HepG2 (cell line): Measurements from ENCODE around the gene MXD1. TPM values are rescaled to one million over a fixed set of nuclear protein-coding genes. Genes with fewer than 3 reads are reported as not detected.
A peak's percentile ranks its signal among the peaks of the same experiment; 100 is the strongest.

ENCODE experiments used
- KDM5B ChIP-seq: sonication (generic); formaldehyde crosslinking; IDR thresholded peaks from 2 replicates; pipeline ENCODE4 v1.4.0; 2020; ENCODE audit warnings: missing genetic modification reagents, mild to moderate bottlenecking, borderline replicate concordance
- PPARG ChIP-seq: conservative IDR thresholded peaks from 2 replicates; pipeline ENCODE4 v1.6.1; 2016; ENCODE audit warnings: missing biosample characterization, missing genetic modification reagents
- PRDM15 ChIP-seq: sonication (generic); formaldehyde crosslinking; IDR thresholded peaks from 2 replicates; pipeline ENCODE4 v1.4.0; 2020; ENCODE audit warnings: missing genetic modification reagents
- PRDM4 ChIP-seq: sonication (generic); formaldehyde crosslinking; IDR thresholded peaks from 2 replicates; pipeline ENCODE4 v1.9.0; 2021; ENCODE audit warnings: missing genetic modification reagents, borderline replicate concordance
- RBAK ChIP-seq: sonication (generic); formaldehyde crosslinking; IDR thresholded peaks from 2 replicates; pipeline ENCODE4 v1.5.1; 2020; ENCODE audit warnings: mild to moderate bottlenecking, missing genetic modification reagents
- ZNF12 ChIP-seq: sonication (generic); formaldehyde crosslinking; IDR thresholded peaks from 2 replicates; pipeline ENCODE4 v1.5.0; 2020; ENCODE audit warnings: missing genetic modification reagents
- ZNF431 ChIP-seq: sonication (generic); formaldehyde crosslinking; IDR thresholded peaks from 2 replicates; pipeline ENCODE4 v1.9.0; 2022; ENCODE audit warnings: missing genetic modification reagents, low read depth, mild to moderate bottlenecking, borderline replicate concordance
- ZNF761 ChIP-seq: sonication (generic); formaldehyde crosslinking; conservative IDR thresholded peaks from 2 replicates; pipeline ENCODE4 v1.4.0; 2020; ENCODE audit warnings: mild to moderate bottlenecking, missing genetic modification reagents
- polyA plus RNA-seq, 8 experiments: library from polyadenylated mRNA; depleted of rRNA in 3 of 8; stranded (reverse) in 7 of 8; unstranded in 1 of 8; fragments of >200 nt; fragmentation: Illumina TruSeq in 4 of 8; extraction: Trizol in 4 of 8; gene quantifications; 2 replicates each; pipeline versions ENCODE4 v1.2.1 to v1.2.3, GENCODE V29; 2011 to 2016; ENCODE audit warnings: low read depth in 4 of 8, missing spikeins in 1 of 8, mixed read lengths in 1 of 8; ENCODE audit not compliant: insufficient read depth in 1 of 8
- total RNA-seq, 5 experiments: library from RNA; depleted of rRNA; stranded (reverse); fragments of >200 nt; fragmentation: Illumina TruSeq; extraction: Trizol; gene quantifications; 2 replicates each; pipeline ENCODE4 v1.2.3, GENCODE V29; 2016; ENCODE audit warnings: low read depth in 1 of 5
- TF ChIP-seq, protein P1 (sequence below): IDR thresholded peaks from 2 replicates; pipeline ENCODE4 v1.6.1; 2016; ENCODE audit warnings: low read depth, control low read depth
- TF ChIP-seq, protein P2 (sequence below): sonication (generic); formaldehyde crosslinking; conservative IDR thresholded peaks from 2 replicates; pipeline ENCODE4 v1.8.0; 2022; ENCODE audit warnings: mild to moderate bottlenecking, moderate library complexity, missing genetic modification reagents
- TF ChIP-seq, protein P3 (sequence below): sonication (generic); IDR thresholded peaks from 2 replicates; pipeline ENCODE4 v1.6.1; 2016; ENCODE audit warnings: low read depth, borderline replicate concordance
- TF ChIP-seq, protein P4 (sequence below), 2 experiments: IDR thresholded peaks; 2 replicates each; pipeline ENCODE4 v1.6.1; 2011 to 2012; ENCODE audit warnings: low read length in 2 of 2, borderline replicate concordance in 1 of 2, low read depth in 1 of 2, mild to moderate bottlenecking in 1 of 2, moderate library complexity in 1 of 2

The MXD1 gene
- total and polyA plus RNA-seq, 2 of the 13 experiments (the other 11 are each of a cell fraction or from before 2014, with no cell fraction given), result 6.4 to 14.9 TPM

- TF ChIP-seq, protein P1, sequence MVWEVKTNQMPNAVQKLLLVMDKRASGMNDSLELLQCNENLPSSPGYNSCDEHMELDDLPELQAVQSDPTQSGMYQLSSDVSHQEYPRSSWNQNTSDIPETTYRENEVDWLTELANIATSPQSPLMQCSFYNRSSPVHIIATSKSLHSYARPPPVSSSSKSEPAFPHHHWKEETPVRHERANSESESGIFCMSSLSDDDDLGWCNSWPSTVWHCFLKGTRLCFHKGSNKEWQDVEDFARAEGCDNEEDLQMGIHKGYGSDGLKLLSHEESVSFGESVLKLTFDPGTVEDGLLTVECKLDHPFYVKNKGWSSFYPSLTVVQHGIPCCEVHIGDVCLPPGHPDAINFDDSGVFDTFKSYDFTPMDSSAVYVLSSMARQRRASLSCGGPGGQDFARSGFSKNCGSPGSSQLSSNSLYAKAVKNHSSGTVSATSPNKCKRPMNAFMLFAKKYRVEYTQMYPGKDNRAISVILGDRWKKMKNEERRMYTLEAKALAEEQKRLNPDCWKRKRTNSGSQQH (CRISPR knock-in tag), result no peak
- TF ChIP-seq, protein P2, sequence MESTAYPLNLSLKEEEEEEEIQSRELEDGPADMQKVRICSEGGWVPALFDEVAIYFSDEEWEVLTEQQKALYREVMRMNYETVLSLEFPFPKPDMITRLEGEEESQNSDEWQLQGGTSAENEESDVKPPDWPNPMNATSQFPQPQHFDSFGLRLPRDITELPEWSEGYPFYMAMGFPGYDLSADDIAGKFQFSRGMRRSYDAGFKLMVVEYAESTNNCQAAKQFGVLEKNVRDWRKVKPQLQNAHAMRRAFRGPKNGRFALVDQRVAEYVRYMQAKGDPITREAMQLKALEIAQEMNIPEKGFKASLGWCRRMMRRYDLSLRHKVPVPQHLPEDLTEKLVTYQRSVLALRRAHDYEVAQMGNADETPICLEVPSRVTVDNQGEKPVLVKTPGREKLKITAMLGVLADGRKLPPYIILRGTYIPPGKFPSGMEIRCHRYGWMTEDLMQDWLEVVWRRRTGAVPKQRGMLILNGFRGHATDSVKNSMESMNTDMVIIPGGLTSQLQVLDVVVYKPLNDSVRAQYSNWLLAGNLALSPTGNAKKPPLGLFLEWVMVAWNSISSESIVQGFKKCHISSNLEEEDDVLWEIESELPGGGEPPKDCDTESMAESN (CRISPR knock-in tag), result 0 out of 2 replicates have a peak, but pooled peaks have one; percentile 16
- TF ChIP-seq, protein P3, sequence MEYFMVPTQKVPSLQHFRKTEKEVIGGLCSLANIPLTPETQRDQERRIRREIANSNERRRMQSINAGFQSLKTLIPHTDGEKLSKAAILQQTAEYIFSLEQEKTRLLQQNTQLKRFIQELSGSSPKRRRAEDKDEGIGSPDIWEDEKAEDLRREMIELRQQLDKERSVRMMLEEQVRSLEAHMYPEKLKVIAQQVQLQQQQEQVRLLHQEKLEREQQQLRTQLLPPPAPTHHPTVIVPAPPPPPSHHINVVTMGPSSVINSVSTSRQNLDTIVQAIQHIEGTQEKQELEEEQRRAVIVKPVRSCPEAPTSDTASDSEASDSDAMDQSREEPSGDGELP, result 0 out of 2 replicates have a peak, but pooled peaks have one; percentile 0
- TF ChIP-seq PPARG (no peak), ZNF12 (CRISPR knock-in tag) (no peak), KDM5B (0 out of 2 replicates have a peak, but pooled peaks have one; percentile 2), PRDM4 (CRISPR knock-in tag) (no peak), ZNF761 (CRISPR knock-in tag) (peak; percentile 54; the same call in 1 of the 2 replicates), ZNF431 (CRISPR knock-in tag) (no peak), RBAK (CRISPR knock-in tag) (no peak), PRDM15 (CRISPR knock-in tag) (peak; percentile 79; the same call in 1 of the 2 replicates)
- TF ChIP-seq, protein P4, sequence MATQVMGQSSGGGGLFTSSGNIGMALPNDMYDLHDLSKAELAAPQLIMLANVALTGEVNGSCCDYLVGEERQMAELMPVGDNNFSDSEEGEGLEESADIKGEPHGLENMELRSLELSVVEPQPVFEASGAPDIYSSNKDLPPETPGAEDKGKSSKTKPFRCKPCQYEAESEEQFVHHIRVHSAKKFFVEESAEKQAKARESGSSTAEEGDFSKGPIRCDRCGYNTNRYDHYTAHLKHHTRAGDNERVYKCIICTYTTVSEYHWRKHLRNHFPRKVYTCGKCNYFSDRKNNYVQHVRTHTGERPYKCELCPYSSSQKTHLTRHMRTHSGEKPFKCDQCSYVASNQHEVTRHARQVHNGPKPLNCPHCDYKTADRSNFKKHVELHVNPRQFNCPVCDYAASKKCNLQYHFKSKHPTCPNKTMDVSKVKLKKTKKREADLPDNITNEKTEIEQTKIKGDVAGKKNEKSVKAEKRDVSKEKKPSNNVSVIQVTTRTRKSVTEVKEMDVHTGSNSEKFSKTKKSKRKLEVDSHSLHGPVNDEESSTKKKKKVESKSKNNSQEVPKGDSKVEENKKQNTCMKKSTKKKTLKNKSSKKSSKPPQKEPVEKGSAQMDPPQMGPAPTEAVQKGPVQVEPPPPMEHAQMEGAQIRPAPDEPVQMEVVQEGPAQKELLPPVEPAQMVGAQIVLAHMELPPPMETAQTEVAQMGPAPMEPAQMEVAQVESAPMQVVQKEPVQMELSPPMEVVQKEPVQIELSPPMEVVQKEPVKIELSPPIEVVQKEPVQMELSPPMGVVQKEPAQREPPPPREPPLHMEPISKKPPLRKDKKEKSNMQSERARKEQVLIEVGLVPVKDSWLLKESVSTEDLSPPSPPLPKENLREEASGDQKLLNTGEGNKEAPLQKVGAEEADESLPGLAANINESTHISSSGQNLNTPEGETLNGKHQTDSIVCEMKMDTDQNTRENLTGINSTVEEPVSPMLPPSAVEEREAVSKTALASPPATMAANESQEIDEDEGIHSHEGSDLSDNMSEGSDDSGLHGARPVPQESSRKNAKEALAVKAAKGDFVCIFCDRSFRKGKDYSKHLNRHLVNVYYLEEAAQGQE (IDR thresholded peaks at IDR 0.05; ENCODE audit: borderline replicate concordance in 1 of 2, low read depth in 1 of 2, low read length in 2 of 2), result no peak
These were observed 34.2 kb downstream of the MXD1 start (continued) for GRCh38 chr2:69948963-69949645.
